BLaER1 treated with 17β-estradiol and CSF1 and Interleukin-3, amounts not matched to agents 10 nM and 100 nM (cell line): ENCODE results near the gene PRR33.
"Not testable (repeated sequence)": the region's sequence is repeated elsewhere in the genome, so short reads cannot be mapped to it uniquely, and the experiment has no call there.

ENCODE experiments used
- H3K27ac ChIP-seq, 11 experiments: shearing (Covaris generic); formaldehyde crosslinking; 2 replicates each; pipeline ENCODE4 v1.8.1; 2022
- H3K27me3 ChIP-seq, 11 experiments: shearing (Covaris generic); formaldehyde crosslinking; 2 replicates each; pipeline ENCODE4 v1.8.1; 2022
- H3K36me3 ChIP-seq, 11 experiments: shearing (Covaris generic); formaldehyde crosslinking; 2 replicates each; pipeline ENCODE4 v1.8.1; 2022
- H3K4me1 ChIP-seq, 10 experiments: shearing (Covaris generic); formaldehyde crosslinking; 2 replicates each; pipeline ENCODE4 v1.8.1; 2022
- H3K4me2 ChIP-seq, 11 experiments: shearing (Covaris generic); formaldehyde crosslinking; 2 replicates each; pipeline ENCODE4 v1.8.1; 2022
- H3K4me3 ChIP-seq, 10 experiments: shearing (Covaris generic); formaldehyde crosslinking; 2 replicates each; pipeline ENCODE4 v1.8.1; 2022
- H3K9ac ChIP-seq, 11 experiments: shearing (Covaris generic); formaldehyde crosslinking; 2 replicates each; pipeline ENCODE4 v1.8.1; 2022
- H3K9me3 ChIP-seq, 11 experiments: shearing (Covaris generic); formaldehyde crosslinking; replicated peaks in 1 of 11; 2 replicates each; pipeline ENCODE4 v1.8.1; 2022
- H4K20me1 ChIP-seq, 11 experiments: shearing (Covaris generic); formaldehyde crosslinking; 2 replicates each; pipeline ENCODE4 v1.8.1; 2022
- Cebpa-rat ChIP-seq, 11 experiments: shearing (Covaris generic); IDR thresholded peaks; 2 replicates each; pipeline ENCODE4 v1.8.1; 2022

The PRR33 gene

GRCh38 chr11:1891831-1892115 is at the start of gene PRR33:
PRR33 (minus strand) TSS chr11:1891895; CDS start chr11:1890584, 1,311 bp downstream.
- Histone ChIP-seq H3K27me3 (peaks cover 0 to 6% (median 0%) of the 10 kb centered on the region in 11 experiments; a peak in 3 of 22 replicates), H3K4me2 (peak within 1 kb of the TSS; percentile 77 to 100 (median 99)), H3K36me3 (no peaks in the 10 kb centered on the region; a peak in 1 of 22 replicates), H4K20me1 (no peaks in the 10 kb centered on the region), H3K9me3 (no peaks in the 10 kb centered on the region), H3K9ac (peak within 1 kb of the TSS; percentile 15 to 81 (median 79); a peak in 19 of 22 replicates), H3K4me3 (peak within 1 kb of the TSS in 8 of 10 experiments; percentile 51 to 69 (median 58); a peak in 15 of 20 replicates), H3K27ac (peak within 1 kb of the TSS in 9 of 11 experiments; percentile 74 to 87 (median 83); a peak in 15 of 22 replicates), H3K4me1 (peaks cover 46 to 62% (median 58%) of the 10 kb centered on the region in 10 experiments)
- TF ChIP-seq Cebpa-rat (IDR thresholded peaks at IDR 0.05): no peak

GRCh38 chr11:1939788-1940187 is 48.1 kb upstream of the PRR33 start:
- H3K27ac ChIP-seq, H3K27me3 ChIP-seq, H3K9me3 ChIP-seq, H3K36me3 ChIP-seq, H4K20me1 ChIP-seq, H3K4me3 ChIP-seq, H3K4me2 ChIP-seq, H3K9ac ChIP-seq: not testable (repeated sequence)
- H3K4me1 ChIP-seq: peaks cover 0 to 55% (median 39%) of the 10 kb centered on the region in 10 experiments; a peak in 16 of 20 replicates

- peak overlapping the region in 4 of 11 experiments; percentile 3 to 42 (median 11); a peak in 5 of 22 replicates for H3K4me2 ChIP-seq
- no peak for TF ChIP-seq Cebpa-rat (IDR thresholded peaks at IDR 0.05)
- no peaks in the 10 kb centered on the region for H3K27me3 ChIP-seq
- no peaks in the 10 kb centered on the region for H3K9me3 ChIP-seq
- H3K27ac ChIP-seq: no peak overlapping the region
- H3K36me3 ChIP-seq: no peaks in the 10 kb centered on the region
- no peaks in the 10 kb centered on the region for H4K20me1 ChIP-seq
- peaks cover 0 to 59% (median 43%) of the 10 kb centered on the region in 10 experiments; a peak in 16 of 20 replicates for H3K4me1 ChIP-seq
- no peak overlapping the region for H3K4me3 ChIP-seq
- H3K9ac ChIP-seq: no peak overlapping the region; a peak in 1 of 22 replicates
Observed at GRCh38 chr11:1939006-1939625, 47.4 kb upstream of the PRR33 start.

GRCh38 chr11:1938343-1939005 is 46.8 kb upstream of the PRR33 start:
- Histone ChIP-seq H4K20me1 (no peaks in the 10 kb centered on the region), H3K27me3 (no peaks in the 10 kb centered on the region), H3K9ac (no peak overlapping the region; a peak in 1 of 22 replicates), H3K9me3 (no peaks in the 10 kb centered on the region), H3K36me3 (no peaks in the 10 kb centered on the region), H3K27ac (no peak overlapping the region), H3K4me2 (peak overlapping the region in 3 of 11 experiments; percentile 3 to 42 (median 16); a peak in 4 of 22 replicates), H3K4me1 (peaks cover 0 to 53% (median 36%) of the 10 kb centered on the region in 10 experiments; a peak in 16 of 20 replicates), H3K4me3 (no peak overlapping the region)
- TF ChIP-seq Cebpa-rat (IDR thresholded peaks at IDR 0.05): no peak

GRCh38 chr11:1937616-1938342 is 46.1 kb upstream of the PRR33 start:
- no peak for TF ChIP-seq Cebpa-rat (IDR thresholded peaks at IDR 0.05)

GRCh38 chr11:1936781-1937615 is 45.3 kb upstream of the PRR33 start:
- no peak for TF ChIP-seq Cebpa-rat (IDR thresholded peaks at IDR 0.05)
- H3K4me1 ChIP-seq: peaks cover 0 to 48% (median 32%) of the 10 kb centered on the region in 10 experiments; a peak in 17 of 20 replicates

More at GRCh38 chr11:1937616-1938342, 46.1 kb upstream of the PRR33 start:
- no peaks in the 10 kb centered on the region for H3K36me3 ChIP-seq
- H3K4me2 ChIP-seq: no peak overlapping the region
- no peak overlapping the region for H3K4me3 ChIP-seq
- no peaks in the 10 kb centered on the region for H4K20me1 ChIP-seq
- no peaks in the 10 kb centered on the region for H3K27me3 ChIP-seq
- H3K4me1 ChIP-seq: peaks cover 0 to 51% (median 35%) of the 10 kb centered on the region in 10 experiments; a peak in 16 of 20 replicates
- H3K9me3 ChIP-seq: no peaks in the 10 kb centered on the region
- H3K27ac ChIP-seq: no peak overlapping the region
- H3K9ac ChIP-seq: no peak overlapping the region

GRCh38 chr11:1936072-1936780 is 44.5 kb upstream of the PRR33 start:
- H3K36me3 ChIP-seq: no peaks in the 10 kb centered on the region
- H3K4me2 ChIP-seq: peak overlapping the region in 9 of 11 experiments; percentile 26 to 84 (median 67); a peak in 14 of 22 replicates
- H3K4me1 ChIP-seq: peaks cover 0 to 55% (median 40%) of the 10 kb centered on the region in 10 experiments; a peak in 18 of 20 replicates
- H3K9me3 ChIP-seq: no peaks in the 10 kb centered on the region
- peak overlapping the region in 1 of 11 experiments; percentile 47; a peak in 1 of 22 replicates for H3K9ac ChIP-seq
- no peak for TF ChIP-seq Cebpa-rat (IDR thresholded peaks at IDR 0.05)
- H3K27me3 ChIP-seq: peaks cover 0 to 3% (median 0%) of the 10 kb centered on the region in 11 experiments; a peak in 1 of 22 replicates
- no peak overlapping the region for H3K4me3 ChIP-seq
- no peaks in the 10 kb centered on the region for H4K20me1 ChIP-seq
- no peak overlapping the region for H3K27ac ChIP-seq

More at GRCh38 chr11:1936781-1937615, 45.3 kb upstream of the PRR33 start:
- Histone ChIP-seq H3K36me3 (no peaks in the 10 kb centered on the region), H3K27ac (no peak overlapping the region), H4K20me1 (no peaks in the 10 kb centered on the region), H3K4me3 (no peak overlapping the region), H3K9ac (no peak overlapping the region), H3K27me3 (no peaks in the 10 kb centered on the region), H3K9me3 (no peaks in the 10 kb centered on the region), H3K4me2 (no peak overlapping the region)
